Measurements from ENCODE around the gene ZNF664.

Gene ZNF664

DNA sequence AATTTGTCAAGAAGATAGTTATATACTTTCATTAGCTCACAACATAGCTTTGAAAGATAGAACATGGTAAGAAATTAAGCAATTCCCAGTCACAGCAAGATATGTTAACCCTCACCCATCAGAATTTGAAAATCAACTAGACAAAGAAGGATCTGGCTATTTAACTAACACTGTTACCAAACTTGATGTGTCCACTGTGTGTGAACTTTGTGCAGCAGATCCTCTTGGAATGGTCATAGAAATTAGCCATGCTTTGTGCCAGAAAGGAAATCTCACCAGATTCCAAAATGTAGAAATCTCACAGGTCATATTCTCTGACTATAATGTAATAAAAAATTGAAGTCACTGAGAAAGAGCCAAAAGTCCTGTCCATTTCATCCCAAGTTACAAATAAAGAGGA is 46.1 kb downstream of the ZNF664 start:
- DNase-seq (ENCODE audit: low read depth): no peak
- no peak overlapping the region for H3K4me3 ChIP-seq (ENCODE audit: low read length)
- TF ChIP-seq, protein P1, sequence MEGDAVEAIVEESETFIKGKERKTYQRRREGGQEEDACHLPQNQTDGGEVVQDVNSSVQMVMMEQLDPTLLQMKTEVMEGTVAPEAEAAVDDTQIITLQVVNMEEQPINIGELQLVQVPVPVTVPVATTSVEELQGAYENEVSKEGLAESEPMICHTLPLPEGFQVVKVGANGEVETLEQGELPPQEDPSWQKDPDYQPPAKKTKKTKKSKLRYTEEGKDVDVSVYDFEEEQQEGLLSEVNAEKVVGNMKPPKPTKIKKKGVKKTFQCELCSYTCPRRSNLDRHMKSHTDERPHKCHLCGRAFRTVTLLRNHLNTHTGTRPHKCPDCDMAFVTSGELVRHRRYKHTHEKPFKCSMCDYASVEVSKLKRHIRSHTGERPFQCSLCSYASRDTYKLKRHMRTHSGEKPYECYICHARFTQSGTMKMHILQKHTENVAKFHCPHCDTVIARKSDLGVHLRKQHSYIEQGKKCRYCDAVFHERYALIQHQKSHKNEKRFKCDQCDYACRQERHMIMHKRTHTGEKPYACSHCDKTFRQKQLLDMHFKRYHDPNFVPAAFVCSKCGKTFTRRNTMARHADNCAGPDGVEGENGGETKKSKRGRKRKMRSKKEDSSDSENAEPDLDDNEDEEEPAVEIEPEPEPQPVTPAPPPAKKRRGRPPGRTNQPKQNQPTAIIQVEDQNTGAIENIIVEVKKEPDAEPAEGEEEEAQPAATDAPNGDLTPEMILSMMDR (conservative IDR thresholded peaks at IDR 0.05; ENCODE audit: low read depth, low read length): no peak

DNA sequence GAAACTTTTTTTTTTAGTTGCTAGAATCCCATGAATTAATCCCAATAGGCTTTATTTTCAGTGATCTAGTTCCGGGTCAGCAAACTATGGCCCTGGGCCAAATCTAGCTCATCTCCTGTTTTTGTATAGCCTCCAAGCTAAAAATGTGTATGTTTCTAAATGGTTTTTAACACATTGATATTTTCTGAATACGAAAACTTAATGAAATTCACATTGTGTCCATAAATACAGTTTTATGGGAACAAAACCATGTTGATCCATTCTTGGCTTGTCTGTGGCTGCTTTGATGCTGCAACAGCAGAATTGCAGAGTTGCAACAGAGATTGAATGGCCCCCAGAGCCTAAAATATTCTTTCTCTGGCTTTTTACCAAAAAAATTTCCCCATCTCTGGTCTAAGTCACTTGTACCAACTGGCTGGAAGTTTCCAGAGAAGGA is 47.5 kb downstream of the ZNF664 start:
- H3K4me3 ChIP-seq (ENCODE audit: low read length): no peak overlapping the region
- DNase-seq (ENCODE audit: low read depth): no peak

DNA sequence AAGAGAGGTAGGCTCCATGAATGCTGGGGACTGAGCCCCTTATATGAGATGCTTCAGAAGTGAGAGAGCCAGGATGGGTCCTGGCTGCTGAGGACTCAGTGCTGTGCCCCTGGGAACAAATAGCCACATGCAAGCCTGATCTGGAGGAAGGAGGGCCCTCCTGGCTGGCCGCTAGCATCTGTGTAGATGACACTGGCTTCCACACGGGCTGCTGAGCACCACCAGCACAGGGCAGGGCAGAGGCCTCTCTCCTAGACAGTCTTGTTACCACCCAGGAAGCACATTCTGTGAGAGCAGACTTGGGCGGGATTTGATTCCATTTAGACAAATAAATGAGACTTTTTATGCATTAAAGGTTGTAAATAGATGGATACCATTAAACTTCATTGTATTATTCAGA is 48.0 kb downstream of the ZNF664 start:
- no peak overlapping the region for H3K4me3 ChIP-seq (ENCODE audit: low read length)
- no peak for DNase-seq (ENCODE audit: low read depth)
- TF ChIP-seq, protein P1 (conservative IDR thresholded peaks at IDR 0.05; ENCODE audit: low read depth, low read length): no peak

More for the DNA sequence above, 47.5 kb downstream of the ZNF664 start:
- TF ChIP-seq, protein P1 (conservative IDR thresholded peaks at IDR 0.05; ENCODE audit: low read depth, low read length): no peak

DNA sequence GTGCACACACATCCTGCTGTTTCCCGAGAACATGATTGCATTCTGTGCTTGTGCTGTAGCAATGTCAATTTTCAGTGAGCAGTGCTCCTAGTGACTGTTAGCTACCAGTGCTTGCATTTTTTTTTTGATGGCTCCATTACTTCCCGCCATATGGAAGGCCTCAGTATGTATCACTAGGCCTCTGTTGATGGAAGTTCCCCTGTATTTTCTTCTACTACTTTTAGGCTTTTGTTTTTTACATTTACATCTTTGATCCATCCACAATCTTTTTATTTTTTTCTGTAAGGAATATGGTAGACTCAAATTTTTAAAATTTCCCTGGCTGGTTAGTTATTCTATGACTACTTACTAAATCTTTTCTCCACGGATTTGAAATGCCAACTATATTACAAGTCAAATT is 49.1 kb downstream of the ZNF664 start:
- H3K4me3 ChIP-seq (ENCODE audit: low read length): no peak overlapping the region
- DNase-seq (ENCODE audit: low read depth): no peak
- TF ChIP-seq, protein P1 (conservative IDR thresholded peaks at IDR 0.05; ENCODE audit: low read depth, low read length): no peak

DNA sequence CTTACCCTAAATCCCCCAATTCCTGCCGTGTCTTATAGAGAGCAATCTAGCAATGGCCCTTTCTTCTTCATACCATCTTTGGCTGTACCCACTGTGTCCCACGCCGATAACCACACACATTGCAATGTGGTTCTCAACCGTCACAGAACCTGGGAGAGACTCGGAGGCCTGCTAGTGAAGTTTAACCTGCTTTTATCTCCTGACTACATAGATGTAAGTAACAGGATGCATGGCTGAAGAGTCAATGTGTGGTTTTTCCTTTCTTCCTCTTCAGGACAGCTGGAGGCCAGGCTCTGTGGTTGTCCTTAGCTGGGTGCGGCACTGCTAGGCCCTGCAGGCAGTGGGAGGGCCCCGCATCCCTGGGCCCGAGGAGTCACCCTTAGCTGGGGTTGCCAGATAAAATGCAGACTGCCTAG is 51.3 kb downstream of the ZNF664 start:
- TF ChIP-seq, protein P1 (conservative IDR thresholded peaks at IDR 0.05; ENCODE audit: low read depth, low read length): no peak
- no peak for DNase-seq (ENCODE audit: low read depth)
- no peak overlapping the region for H3K4me3 ChIP-seq (ENCODE audit: low read length)

DNA sequence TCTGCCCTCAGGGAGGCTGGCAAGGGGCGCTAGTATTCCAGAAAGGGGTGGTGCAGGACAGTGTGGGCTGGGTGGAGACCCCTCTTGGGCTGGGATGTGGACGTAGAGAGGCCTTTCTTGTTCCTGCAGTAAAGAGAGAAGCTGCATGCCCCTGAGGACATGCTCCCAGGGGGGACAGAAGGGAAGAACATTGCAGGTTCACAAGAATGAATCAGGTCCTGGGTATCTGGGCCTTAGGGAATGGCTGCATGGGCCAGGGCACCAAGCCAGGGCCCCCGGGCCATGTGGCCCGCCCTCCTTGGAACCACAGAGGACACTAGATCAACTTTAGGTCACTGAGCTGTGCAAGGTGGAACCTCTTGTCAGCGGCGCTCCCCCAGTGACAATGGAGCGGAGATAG is 51.8 kb downstream of the ZNF664 start:
- no peak for DNase-seq (ENCODE audit: low read depth)
- no peak overlapping the region for H3K4me3 ChIP-seq (ENCODE audit: low read length)
- TF ChIP-seq, protein P1 (conservative IDR thresholded peaks at IDR 0.05; ENCODE audit: low read depth, low read length): no peak

DNA sequence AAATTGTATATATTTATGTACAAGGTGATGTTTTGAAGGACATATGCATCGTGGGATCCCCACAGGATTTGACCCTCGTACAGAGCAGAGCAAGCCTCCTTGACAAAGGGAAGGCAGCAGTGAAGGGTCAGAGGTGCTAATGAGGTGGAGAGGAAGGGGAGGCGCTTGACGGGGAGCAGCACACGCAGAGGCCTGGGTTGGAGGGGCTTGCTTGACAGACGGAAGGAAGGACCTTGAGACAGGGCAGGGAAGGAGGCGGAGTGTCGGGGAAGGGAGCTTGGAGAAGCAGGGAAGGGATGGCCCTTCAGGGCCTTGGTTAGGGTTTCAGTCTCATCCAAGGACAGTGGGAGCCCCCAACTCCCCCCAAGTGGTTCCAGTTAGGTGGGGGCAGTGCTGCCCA is 52.6 kb downstream of the ZNF664 start:
- H3K4me3 ChIP-seq (ENCODE audit: low read length): no peak overlapping the region
- TF ChIP-seq, protein P1 (conservative IDR thresholded peaks at IDR 0.05; ENCODE audit: low read depth, low read length): no peak
- DNase-seq (ENCODE audit: low read depth): no peak

Measured in retinal pigment epithelial cell (primary cell).